GM19468 (cell line): ENCODE data around the gene PAX3.

Experiments used
- ATAC-seq: cut with Tn5 transposase; IDR thresholded peaks from one replicate; pipeline ENCODE4 v1.9.1; 2021; ENCODE audit warnings: mild to moderate bottlenecking, moderate library complexity, moderate number of reproducible peaks; ENCODE audit not compliant: unreplicated experiment; ENCODE audit errors: extremely low read depth

Gene PAX3

DNA sequence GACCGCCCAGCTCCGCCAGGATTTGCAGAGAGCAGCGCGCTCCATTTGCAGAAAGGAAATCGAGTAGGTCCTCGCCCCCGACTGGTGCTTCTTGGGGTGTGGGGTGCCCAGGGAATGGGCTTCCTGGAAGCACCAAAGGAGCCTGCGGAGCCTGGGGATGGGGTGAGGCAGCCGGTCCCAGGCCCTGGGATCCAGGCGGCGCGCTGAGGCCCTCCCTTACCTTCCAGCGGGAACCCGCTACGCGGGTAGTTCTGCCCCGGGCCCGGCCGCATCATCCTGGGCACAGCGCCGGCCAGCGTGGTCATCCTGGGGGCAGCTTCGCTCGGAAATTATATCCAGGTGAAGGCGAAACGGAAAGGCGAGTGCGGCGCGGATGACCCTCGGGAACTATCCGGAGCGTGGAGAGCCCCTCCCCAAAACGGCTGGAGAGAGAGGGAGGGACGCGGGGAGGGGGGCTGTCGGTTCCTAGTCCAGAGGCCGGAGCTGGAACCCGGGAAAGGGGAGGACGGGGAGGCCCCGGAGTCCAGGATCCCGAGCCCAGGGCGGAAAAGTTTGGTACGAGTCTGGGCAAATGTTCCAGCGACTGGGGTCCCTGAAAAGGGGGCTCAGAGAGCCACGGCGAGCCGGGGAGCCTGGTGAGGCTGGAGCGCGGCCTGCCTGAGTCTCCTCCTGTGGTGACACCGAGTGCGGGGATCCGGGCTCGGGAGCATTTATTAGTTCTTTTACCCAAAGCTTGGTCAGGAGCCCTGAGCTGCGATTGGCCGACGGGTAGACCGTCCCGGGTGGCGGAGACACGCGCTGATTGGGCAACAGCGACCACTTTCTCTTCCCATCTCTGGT lies at the start of gene PAX3:
Gene PAX3, minus strand, starts transcription at position 688 of the 840 bp plus-strand sequence. Its CDS starts 383 bp downstream, at position 305.
- no peak for ATAC-seq

GRCh38 chr2:222341331-222341730 lies 42.5 kb upstream of the PAX3 start:
- no peak for ATAC-seq

DNA sequence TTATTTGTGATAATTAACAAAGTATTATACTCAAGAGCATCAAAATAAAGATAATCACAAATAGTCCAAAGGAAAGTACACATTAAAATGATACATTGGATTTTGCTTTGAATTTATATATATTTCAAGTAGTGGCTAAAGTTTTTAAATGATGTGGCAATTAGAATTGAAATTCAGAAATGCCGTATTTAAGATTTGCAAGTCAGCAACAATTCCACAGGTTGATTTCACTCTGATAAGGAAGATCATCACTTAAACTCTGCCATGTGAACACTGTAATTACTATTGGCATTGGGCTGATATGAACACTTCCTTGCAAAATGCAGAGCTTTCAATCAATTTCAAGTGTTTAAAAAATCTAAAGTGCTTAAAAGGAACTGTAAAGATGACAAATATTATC lies 39.6 kb upstream of the PAX3 start:
- no peak for ATAC-seq

GRCh38 chr2:222336931-222337330 lies 38.1 kb upstream of the PAX3 start:
- no peak for ATAC-seq

DNA sequence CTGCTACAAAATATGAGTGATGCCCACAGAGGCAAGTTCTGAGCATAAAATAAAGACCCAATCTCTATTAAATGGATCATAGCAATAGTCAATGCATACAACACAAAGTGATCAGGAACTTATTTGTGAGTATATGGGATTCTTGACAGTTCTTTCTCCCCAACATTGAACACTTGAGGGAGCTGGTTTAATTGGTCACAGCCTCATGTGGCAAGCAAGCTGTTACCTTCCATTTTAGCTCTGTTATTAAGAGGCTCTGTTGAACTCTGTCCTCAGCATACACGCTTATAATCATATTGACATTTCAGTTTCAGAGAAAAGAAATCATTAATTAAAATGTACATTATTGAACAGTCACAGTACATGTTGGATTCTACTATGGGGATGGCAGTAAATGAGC lies 37.6 kb upstream of the PAX3 start:
- no peak for ATAC-seq

- ATAC-seq, result no peak
Observed at GRCh38 chr2:222334914-222335313, 36.1 kb upstream of the PAX3 start.

DNA sequence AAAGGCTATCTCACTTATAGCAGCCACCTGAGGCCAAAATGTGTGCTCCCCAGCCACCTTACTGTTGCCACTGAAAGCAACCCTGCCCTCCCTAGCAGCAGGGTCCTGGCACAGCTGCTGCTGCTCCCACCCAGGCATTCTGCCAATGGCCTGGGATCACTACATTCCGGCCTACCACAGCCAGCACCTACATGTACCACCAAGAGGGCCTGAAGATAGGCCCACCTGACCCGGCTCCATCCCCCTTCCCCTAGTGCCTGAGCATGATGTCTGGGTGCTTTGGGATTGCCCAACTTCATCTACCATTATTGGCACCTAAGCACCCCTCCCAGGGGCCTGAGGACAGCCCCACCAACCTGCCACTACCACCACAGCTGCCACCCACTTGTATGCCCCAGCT lies 34.6 kb upstream of the PAX3 start:
- no peak for ATAC-seq

- ATAC-seq, result no peak
Observed at GRCh38 chr2:222332116-222332515, 33.3 kb upstream of the PAX3 start.

- no peak for ATAC-seq
Observed at GRCh38 chr2:222330910-222331309, 32.1 kb upstream of the PAX3 start.

DNA sequence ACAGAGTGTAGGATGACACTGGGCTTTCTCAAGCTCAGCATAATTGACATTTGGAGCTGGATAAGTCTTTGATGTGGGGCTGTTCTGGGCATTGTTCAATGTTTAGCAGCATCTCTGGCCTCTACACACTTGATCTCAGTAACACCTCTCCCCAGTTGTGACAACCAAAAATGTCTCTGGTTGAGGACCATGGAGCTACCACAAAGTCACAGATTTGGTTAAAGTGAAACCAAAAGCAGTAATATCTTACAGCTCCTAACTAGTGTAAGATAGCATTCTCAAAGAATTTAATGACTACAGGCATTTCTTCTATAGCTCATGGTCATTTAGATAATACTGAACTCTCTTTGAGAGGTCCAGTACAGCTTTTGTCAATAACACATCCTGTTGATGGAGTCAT lies 23.4 kb upstream of the PAX3 start:
- ATAC-seq, result no peak

- ATAC-seq, result no peak
Observed at GRCh38 chr2:222320436-222321395, 21.9 kb upstream of the PAX3 start.

DNA sequence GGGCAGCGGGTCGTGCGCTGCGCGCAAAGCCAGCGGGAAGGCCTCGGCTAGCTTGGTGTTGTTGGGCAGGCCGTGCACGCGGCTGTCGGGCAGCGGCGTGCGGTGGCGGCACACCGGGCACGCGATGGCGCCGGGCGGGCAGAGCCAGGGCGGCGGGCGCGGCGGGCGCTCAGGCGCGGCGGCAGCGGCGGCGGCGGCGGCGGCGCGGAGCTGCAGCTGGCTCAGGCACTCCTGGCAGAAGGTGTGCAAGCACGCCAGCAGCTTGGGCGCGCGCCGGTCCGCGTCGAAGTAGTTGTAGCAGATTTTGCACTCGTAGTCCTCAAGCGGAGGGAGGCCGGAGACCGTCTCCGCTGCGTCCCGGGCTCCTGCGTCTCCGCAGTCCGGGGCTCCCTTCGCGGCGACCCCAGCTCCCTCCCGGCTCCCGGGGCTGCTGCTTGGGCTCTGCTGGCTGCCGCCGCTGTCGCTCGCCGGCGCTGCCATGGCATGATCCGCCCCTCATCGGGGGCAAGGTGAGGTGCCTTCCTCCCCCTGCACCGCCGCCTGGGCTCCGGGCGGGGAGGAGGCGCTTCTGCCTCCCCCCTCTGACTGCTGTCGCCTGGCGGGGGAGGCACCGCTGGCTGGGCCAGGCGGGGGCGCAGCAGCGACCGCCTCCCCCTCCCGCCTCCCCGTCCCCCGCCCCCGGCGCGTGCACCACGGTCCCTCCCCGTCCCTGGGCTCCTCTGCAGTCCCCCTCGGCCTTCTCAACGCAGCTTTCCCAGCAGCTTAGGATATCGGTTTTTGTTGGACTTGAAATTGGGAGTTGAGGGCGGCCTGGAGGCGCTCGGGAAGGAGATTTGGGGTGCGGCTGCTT lies 21.0 kb upstream of the PAX3 start:
- ATAC-seq, result peak; percentile 35

DNA sequence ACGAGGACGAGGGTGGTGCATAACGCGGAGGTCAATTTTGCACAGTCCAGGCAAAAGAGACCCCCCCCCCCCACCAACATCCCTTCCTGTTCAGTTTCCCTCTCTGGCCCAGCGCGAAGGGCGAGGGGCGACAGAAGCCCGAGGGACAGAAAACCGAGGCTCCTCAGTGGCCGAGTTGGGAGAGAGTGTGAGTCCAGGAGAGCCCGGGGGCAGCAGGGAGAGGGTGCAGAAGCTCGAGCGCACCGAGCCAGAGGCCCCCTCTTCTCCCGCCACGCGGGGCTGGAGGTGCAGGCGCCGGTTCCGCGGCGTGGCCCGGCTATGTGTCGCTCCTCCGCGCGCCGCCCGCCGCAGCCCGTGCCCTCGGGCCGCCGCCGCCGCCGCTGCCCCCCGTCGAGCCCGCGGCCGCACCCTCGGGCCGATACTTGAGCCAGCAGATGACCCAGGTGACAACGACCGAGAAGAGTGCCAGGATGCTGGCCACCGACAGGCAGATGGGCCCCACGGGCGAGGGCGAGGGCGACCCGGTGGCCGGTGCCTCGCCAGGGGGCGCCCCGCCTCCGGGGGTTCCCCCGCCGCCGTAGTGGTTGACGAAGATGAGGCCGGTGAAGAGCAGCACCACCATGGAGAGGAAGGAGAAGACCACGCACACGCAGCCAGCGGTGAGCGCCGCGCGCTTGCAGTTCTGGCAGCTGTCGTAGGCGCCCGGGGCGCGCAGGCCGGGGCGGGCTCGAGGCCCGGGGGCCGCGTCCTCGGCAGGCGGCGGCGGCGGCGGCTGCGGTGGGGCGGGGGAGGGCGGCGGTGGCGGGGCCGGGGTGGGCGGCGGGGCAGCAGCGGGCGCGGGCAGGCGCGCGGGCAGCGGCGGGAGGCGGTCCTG lies 20.2 kb upstream of the PAX3 start:
- peak; percentile 19 for ATAC-seq

DNA sequence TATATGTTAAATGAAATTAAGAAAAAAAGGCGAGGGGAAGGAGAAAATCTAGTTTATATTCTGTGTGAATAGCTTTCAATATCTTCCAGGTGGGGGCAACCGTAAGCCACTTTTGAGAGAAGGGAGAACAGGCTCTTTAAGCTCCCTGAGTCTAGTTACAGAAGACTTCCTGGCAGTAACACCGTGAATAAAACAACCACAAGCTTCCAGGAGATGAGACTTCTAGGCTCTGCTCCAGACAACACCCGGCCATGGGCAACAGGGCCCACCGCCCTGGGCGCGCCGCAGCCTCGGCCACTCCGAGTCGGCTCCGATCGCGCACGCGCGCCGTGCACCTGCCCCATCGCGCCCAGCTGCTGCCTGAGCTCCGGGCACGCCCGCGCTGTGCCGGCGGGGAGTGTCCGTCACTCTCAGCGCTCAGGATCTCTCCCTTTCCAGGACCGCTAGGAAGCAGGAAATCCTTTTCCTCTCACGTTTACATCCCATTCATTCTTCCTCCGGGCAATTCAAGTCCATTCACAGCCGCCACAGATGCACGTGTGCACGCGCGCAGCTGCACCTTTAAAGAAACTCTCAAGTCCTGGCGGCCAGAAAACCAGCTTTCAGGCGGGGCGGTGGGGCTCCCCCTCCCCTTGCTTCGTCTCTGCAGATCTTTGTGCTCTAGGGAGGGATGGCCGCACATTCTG lies 19.4 kb upstream of the PAX3 start:
- ATAC-seq, result peak; percentile 14

- no peak for ATAC-seq
Observed at GRCh38 chr2:222315443-222316121, 16.8 kb upstream of the PAX3 start.

- ATAC-seq, result no peak
Observed at GRCh38 chr2:222313816-222314215, 15.0 kb upstream of the PAX3 start.

- no peak for ATAC-seq
Observed at GRCh38 chr2:222311978-222312738, 13.4 kb upstream of the PAX3 start.
